ENCODE results near the gene AHCYL2.
"Not testable (repeated sequence)": the region's sequence is repeated elsewhere in the genome, so short reads cannot be mapped to it uniquely, and the experiment has no call there.

- TF ChIP-seq POLR2A, POLR2AphosphoS5 (IDR thresholded peaks at IDR 0.05; ENCODE audit: low read depth, low read length): not testable (repeated sequence)
Measured at GRCh38 chr7:129369447-129369846, 144.6 kb downstream of the AHCYL2 start.
